NT2/D1 (cell line): ENCODE results near the gene COL1A1.

Experiments used
- SUZ12 ChIP-seq: IDR thresholded peaks from 2 replicates; pipeline ENCODE4 v1.6.1; 2011; ENCODE audit not compliant: insufficient read length, insufficient read depth; ENCODE audit errors: extremely low read depth
- YY1 ChIP-seq: IDR thresholded peaks from 2 replicates; pipeline ENCODE4 v1.6.1; 2011; ENCODE audit not compliant: insufficient read length, insufficient read depth
- ZNF274 ChIP-seq: IDR thresholded peaks from 2 replicates; pipeline ENCODE4 v1.6.1; 2011; ENCODE audit warnings: mild to moderate bottlenecking, low read depth, low read length

- TF ChIP-seq SUZ12, result no peak
- TF ChIP-seq YY1, result no peak
- no peak for TF ChIP-seq ZNF274
Observed at GRCh38 chr17:50153650-50154575, 47.5 kb downstream of the COL1A1 start.
